A204.1 (cell line): ENCODE measurements around the gene CARD8.
"Not testable (repeated sequence)": the region's sequence is repeated elsewhere in the genome, so short reads cannot be mapped to it uniquely, and the experiment has no call there.

ENCODE experiments used
- FAIRE-seq: peaks from 2 replicates; lab custom pipeline; 2012; peaks lifted over from hg19 to GRCh38; lab: Jason Lieb, UNC

Gene CARD8

DNA sequence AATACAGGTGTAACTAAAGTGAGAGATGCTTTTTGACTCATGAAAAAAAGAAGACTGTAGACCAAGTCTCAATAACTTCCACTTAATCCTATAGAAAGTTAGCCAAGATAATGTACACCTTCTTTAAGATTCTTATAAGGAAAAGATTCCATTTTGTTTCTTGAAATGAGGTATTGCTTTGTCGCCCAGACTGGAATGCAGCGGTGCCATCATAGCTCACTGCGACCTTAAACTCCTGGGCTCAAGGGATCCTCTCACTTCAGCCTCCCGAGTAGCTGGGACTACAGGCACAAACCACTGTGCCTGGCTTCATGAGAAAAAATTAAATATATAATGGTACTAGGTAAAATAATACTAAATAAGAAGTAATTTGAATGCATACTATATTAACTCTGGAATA, 3.3 kb upstream of the CARD8 start:
- not testable (repeated sequence) for FAIRE-seq

DNA sequence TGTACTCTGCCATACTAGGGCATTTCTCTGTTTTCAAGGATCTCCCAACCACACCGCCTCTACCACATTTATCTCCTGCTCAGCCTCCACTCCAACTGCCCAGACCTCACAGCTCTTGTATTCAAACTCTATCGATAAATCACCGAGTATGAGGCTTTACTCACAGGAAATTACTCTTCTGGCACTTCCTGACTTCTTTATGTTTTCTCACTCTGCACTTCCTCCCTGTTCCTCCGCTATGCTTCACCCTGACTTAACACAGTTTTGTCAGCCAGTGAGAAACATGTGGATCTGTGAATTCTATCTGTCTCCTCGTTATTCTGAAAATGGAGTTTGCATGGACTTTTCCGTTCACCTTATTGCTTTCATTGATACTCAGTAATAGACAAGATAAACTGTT, 2.6 kb upstream of the CARD8 start:
- FAIRE-seq = no peak

DNA sequence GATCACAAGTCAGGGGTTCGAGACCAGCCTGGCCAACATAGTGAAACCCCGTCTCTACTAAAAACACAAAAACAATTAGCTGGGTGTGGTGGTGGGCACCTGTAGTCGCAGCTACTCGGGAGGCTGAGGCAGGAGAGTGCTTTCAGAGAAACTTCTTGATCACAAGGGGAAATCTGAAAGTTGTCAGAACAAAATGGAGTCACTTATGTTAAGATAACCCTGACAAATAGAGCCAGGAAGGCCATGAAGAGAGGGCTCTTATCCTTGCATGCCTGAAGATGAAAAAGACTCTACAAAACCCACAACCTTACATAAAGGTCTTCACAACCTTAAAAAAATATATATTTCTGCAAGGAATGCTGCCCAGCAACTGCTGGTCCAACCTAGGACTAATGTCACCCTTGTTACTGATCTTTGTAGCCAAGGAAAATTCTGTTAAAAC, 1.2 kb downstream of the CARD8 start:
- no peak for FAIRE-seq

DNA sequence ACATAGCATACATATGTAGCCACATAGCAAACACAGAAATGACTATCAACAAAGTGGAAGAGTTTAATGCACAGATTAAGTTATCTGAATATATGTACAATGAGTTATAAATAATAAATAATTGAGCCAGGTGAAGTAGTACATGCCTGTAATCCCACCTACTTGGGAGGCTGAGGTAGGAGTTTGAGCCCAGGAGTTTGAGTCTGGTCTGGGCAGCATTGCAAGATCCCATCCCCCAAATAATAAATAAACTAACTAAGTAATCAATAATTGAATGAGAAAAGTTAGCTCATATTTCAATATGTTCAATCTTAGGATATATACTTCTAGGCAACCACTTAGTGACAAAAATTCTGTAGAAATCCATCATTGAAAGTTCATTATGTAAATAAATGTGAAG, 1.7 kb downstream of the CARD8 start:
- no peak for FAIRE-seq

DNA sequence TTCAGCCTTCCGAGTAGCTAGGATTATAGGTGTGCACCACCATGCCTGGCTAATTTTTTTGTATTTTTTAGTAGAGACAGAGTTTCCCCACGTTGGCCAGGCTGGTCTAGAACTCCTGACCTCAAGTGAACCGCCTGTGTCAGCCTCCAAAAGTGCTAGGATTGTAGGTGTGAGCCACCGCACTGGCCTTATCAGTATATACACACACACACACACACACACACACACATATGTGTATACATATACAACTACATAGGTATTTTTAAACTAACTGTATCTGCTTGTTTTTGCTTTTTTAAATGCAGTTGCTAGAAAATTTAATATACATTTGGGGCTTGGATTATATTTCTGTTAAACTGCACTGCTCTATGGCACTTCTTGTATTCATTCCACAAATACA, 3.1 kb downstream of the CARD8 start:
- FAIRE-seq = no peak

DNA sequence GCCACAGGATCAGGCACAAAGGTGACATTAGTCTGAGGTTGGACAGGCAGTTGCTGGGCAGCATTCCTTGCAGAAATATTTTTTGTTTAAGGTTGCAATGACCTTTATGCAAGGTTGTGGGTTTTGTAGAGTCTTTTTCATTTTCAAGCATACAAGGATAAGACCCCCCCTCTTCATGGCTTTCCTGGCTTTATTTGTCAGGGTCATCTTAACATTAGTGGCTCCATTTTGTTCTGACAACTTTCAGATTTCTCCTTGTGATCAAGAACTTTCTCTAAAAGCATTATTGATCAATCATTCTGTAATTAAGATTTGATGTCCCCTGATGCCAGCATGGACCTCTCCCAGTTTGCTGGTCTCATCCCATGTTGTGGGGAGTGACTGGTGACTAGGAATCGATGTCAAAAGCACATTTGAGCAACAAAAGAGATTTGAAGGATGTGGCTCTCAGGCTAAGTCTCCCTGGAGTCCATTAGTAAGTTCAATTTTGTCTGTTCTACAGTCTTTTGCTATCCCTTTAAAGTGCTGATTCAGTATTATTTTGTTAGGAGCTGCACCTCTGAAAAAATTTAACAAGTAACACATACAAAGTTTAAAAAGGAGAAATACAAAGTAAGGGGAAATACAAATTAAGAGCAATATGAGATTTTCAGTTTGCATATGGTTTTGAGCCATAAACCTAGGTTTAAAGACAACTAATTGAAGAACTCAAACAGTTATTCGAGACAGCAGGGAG, 5.3 kb downstream of the CARD8 start:
- FAIRE-seq = no peak

DNA sequence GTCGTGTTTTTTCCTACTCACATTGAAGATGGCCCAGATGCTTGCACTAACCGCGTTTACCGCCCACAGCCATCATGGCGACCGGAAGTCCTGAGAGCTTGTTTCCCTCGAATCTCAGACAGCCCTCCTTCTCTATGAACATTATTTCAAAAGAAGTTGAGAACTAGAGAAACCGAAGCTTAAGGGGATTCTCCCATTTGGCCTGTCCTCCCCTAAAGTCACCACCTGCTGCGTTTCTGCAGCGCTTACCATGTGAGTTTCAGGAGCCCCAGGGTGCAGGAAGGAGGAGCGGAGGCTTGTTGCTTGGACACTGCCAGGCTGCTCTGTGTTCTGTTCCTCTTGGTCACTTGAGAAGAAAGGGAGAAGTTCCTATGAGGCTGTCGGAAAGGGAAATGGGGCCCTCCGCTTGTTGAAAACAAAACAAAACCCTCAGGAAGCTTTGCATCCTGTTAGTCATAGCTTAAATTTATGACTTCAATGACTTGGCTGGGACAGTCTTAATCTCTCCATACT, 6.2 kb downstream of the CARD8 start:
- FAIRE-seq = no peak

DNA sequence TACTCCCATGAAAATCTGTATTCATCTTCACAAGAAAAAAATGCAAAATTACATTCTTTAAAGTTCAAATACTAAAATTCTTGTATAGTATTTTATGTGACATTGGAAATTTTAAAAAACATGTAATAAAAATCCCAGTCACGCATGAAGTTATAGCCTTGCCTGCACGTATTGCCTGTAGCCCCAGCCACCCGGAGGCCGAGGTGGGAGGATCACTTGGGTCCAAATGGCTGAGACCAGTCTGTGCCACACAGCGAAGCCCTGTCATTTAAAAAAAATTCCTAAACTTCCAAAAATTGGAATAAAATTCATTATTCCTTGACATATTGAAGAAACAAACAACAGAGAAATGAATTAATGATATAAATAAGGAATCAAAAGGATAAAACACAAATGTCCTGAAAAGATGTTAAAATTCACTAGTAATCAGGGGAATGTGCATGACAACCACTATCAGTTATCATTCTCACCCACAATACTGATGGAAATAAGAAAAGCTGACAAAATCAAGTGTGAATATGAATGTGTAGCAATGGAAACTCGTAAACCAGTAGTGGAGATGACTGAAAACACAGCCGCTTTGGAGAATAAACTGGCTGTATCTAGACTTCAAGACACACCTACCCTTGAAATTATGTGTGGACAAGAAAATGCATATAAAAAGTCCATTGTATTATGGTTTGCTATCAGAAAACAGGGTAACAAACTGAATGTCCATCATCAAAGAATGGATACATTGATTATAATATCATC, 7.5 kb downstream of the CARD8 start:
- FAIRE-seq = no peak

DNA sequence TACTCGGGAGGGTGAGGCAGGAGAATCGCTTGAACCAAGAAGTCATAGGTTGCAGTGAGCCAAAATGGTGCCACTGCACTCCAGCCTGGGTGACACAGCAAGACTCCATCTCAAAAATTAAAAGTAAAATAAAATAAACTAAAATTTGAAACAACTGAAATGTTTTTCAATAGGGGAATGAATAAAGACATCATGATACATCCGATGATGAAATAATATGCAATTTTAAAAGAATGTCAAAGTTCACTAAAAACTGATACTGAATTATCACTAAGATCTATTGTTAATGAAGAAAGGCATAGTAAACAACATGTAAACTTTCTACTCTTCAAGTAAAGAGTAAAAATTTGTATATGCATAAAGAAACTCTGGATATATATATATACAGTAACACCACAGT, 8.5 kb downstream of the CARD8 start:
- FAIRE-seq = no peak

DNA sequence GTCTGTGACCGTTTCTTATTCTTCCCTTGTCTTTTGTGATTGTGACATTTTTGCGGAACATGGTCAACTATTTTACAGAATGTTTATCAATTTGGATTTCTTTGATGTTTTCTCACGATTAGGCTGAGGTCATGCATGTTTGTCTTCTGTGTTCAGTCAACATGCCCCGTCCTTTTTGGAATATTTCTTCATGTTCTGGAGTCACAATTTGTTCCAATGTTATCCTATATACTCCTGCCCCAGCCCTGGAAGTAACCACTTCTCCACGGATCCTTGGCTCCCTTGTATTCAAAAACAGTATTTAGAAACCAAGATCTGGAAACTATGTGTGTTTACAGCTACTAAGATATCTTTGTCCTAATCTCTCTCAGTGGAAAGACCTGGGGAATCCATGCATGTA, 9.6 kb downstream of the CARD8 start:
- no peak for FAIRE-seq

DNA sequence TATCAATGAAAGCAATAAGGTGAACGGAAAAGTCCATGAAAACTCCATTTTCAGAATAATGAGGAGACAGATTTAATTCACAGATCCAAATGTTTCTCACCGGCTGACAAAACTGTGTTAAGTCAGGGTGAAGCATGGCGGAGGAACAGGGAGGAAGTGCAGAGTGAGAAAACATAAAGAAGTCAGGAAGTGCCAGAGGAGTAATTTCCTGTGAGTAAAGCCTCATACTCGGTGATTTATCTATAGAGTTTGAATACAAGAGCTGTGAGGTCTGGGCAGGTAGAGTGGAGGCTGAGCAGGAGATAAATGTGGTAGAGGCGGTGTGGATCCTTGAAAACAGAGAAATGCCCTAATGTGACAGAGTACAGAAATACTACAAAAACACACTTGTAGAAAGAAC, 11.4 kb downstream of the CARD8 start:
- FAIRE-seq = no peak

DNA sequence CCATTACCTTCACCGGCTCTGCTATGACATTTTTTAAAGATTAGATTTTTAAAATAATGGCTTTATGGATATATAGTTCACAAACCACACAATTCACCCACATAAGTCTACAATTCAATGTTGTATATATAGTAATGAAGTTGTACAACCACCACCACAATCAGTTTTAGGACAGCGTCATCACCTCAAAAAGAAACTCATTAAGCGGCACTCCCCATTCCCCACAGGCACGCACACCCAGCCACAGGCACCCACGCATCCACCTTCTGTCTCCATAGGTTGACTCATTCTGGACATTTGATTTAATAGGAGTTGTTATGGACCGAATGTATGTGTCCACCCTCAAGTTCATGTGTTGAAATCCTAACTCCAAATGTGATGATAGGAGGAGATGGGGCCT, 13.9 kb downstream of the CARD8 start:
- not testable (repeated sequence) for FAIRE-seq

DNA sequence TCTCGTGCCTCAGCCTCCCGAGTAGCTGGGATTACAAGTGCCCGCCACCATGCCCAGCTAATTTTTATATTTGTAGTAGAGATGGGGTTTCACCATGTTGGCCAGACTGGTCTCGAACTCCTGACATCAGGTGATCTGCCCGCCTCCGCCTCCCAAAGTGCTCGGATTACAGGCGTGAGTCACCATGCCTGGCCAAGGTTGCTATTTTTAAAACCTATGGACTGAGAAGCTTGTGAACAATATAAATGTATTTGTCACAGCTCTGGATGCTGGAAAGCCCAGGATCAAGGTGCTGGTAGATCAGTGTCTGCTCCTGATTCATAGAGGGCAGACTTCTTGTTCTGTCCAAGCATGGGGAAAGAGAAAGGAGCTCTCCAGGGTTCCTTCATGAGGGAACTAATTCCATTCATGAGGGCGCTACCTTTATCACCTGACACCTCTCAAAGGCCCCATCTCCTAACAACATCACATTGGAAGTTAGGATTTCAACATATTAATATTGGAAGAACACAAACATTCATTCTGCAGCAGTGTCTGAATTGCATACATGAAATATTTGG, 16.1 kb downstream of the CARD8 start:
- no peak for FAIRE-seq

DNA sequence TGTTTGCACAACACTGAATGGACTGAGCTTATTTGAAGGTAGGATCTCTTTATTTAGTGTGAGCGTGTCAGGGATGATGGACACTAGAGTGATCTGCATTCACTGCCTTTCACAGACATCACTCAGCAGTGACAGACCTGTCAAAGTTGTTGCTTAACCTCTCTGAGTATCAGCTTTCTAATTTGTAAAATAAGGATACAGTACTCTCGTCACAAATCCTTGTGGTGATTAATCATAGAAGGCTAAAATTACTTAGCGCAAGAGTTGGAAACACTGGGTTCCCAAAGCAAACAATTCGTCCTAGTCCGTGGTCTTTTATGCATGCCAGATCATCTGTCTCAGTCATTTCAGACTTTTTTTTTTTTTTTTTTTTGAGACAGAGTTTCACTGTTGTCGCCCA, 16.6 kb downstream of the CARD8 start:
- no peak for FAIRE-seq

DNA sequence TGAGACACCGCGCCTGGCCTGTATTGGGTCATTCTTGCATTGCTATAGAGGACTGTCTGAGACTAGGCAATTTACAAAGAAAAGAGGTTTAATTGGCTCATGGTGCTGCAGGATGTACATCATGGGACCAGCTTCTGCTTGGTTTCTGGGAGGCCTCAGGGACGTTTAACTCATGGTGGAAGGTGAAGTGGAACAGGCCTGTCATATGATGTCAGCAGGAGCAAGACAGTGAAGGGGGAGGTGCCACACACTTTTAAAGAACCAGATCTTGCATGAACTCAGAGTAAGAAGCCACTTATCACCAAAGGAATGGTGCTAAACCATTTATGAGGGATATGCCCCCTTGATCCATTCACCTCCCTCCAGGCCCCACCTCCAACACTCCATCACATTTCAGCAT, 18.7 kb downstream of the CARD8 start:
- FAIRE-seq = no peak

DNA sequence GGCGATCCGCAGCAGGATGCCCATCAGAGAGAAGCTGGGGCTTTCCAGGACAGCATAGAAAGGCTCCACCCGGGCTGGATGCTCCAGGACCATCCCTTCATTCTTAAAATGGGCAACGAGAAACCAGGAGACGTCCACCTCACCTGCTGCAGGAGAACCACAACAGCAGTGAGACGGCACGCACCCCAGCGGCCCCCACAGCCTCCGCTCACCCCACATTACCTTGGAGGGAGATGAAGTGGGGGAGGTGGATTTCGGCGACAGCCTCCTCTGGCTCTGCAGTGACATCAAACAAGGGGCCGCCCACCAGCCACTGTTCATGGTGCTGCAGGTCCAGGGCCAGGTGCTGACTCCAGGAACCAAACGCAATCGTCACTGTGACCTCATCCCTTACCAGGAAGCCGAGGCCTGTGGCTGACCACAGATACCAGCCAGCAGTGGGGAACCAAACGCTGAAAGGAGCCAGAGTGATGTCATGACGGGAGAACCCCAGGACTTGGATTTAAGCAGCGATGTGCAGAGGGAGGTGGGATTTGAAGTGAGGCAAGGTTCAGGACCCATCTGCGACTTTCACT, 25.1 kb downstream of the CARD8 start:
- FAIRE-seq = no peak

DNA sequence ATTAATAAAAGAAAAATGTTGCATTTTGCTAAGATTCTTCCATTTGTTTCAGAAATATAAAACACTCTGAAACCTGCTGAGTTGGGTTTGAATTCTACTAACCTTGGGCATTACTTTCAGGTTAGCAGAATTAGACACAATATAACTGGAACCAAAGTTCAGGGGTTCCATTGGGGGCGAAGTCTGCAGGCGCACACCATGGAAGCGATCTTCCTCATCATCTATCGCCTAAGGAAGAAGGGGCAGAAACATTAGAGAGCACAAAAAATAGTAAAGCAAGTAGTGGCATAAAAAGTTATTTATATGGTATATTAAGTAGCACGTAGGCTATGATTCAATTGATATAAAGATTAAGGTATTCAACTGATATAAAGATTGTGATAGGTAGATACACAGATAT, 34.1 kb downstream of the CARD8 start:
- FAIRE-seq = no peak

DNA sequence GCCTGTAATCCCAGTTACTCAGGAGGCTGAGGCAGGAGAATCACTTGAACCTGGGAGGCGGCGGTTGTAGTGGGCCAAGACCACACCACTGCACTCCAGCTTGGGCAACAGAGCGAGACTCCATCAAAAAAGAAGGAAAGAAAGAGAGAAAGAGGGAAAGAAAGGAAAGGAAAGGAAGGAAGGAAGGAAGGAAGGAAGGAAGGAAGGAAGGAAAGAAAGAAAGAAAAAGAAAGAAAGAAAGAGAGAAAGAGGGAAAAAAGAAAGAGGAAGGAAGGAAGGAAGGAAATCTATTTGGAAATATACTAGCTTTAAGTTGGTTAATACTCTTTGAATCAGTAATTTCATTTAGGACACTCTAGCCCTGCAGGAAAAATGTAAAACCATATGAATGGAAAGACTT, 34.9 kb downstream of the CARD8 start:
- FAIRE-seq = not testable (repeated sequence)

DNA sequence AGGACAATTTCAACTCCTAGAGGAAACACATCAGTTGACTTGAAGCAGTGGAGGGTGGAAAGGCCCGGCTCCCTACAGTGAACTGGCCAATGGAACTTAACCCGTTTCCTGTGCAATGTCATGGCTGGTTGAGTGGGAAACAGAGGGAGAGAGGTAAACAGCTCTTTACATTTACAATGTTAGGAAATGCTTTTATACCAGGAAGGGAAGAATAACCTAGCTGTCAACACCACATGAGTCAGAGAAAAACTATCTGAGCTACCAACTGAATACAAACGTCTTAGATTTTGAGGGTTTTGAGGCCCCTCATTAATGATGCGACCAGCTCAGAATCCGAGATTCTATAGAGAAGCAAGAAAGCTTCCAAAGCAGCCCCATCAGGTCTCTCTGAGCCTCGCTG, 36.7 kb downstream of the CARD8 start:
- no peak for FAIRE-seq

DNA sequence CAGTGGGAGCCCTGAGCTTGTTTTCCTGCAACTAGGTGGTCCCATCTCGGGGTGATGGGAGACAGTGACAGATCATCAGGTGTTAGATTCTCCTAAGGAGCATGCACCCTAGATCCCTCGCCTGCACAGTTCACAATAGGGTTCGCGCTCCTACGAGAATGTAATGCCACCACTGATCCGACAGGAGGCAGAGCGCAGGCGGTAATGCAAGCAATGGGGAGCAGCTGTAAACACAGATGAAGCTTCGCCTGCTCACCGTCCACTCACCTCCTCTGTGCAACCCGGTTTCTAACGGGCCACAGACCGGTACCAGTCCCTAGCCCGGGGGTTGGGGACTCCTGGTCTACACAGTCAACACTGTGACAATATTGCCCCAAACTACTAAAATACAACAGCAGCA, 38.8 kb downstream of the CARD8 start:
- no peak for FAIRE-seq

DNA sequence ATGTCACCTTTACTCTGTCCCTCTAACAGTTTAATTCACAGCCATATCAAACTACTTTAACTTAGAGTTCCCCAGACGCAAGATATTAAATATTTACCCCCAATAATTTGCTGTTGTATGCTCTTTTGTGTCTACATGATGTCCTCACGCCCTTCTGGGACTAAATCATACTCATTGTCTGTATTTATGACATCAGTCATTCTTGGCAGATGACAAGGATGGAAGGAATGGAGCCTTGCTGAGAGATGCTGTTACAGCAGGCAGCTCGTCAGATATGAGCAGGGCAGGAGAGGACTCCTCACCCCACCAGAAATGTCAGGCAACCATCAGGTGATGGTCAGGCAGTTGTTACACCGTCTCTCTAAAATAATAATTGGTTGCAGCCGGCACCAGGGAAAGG, 41.8 kb downstream of the CARD8 start:
- no peak for FAIRE-seq

DNA sequence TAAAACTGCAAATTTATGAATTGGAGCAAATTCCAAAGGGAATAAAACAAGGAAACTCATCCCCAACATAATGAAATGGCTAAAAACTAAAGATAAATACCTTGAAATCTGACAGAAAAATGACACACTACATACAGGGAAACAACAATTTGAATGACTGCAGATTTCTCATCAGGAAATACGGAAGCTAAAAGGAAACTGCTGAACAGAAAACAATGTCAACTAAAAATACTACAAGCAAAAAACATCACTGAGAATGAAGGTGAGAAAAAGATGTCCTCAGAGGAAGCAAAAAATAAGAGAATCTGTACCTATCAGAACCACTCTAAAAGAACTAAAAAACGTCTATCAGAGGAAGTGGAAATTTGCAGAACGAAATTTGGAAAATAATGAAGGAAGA, 45.7 kb downstream of the CARD8 start:
- FAIRE-seq = no peak
